OCI-LY1 (cell line): ENCODE data around the gene HMCN2.

Experiments used
- H2AFZ ChIP-seq: fragments of 200-600 bp; sonication (generic), shearing (Covaris generic); 2 replicates; pipeline ENCODE4 v1.6.0; 2014; ENCODE audit warnings: antibody characterized with exemption, mild to moderate bottlenecking, low read length
- H3F3A ChIP-seq: fragments of 200-600 bp; sonication (generic), shearing (Covaris generic); 2 replicates; pipeline ENCODE4 v1.6.0; 2014; ENCODE audit warnings: mild to moderate bottlenecking, antibody characterized with exemption, low read length, moderate library complexity; ENCODE audit not compliant: insufficient read depth
- H3K27ac ChIP-seq: fragments of 200-600 bp; sonication (generic); 2 replicates; pipeline ENCODE4 v1.5.1; 2014; ENCODE audit warnings: low read length, mixed run types, mild to moderate bottlenecking, low read depth; ENCODE audit not compliant: poor library complexity, severe bottlenecking
- H3K27me3 ChIP-seq: fragments of 200-600 bp; sonication (generic); 2 replicates; pipeline ENCODE4 v1.6.0; 2014; ENCODE audit warnings: antibody characterized with exemption, mild to moderate bottlenecking, low read length, moderate library complexity; ENCODE audit not compliant: insufficient read depth
- H3K36me3 ChIP-seq: fragments of 200-600 bp; sonication (generic); 2 replicates; pipeline ENCODE4 v1.6.1; 2014; ENCODE audit warnings: mild to moderate bottlenecking, antibody characterized with exemption, low read length, moderate library complexity, mixed read lengths; ENCODE audit not compliant: insufficient read depth
- H3K4me1 ChIP-seq: fragments of 200-600 bp; sonication (generic); 2 replicates; pipeline ENCODE4 v1.5.1; 2014; ENCODE audit warnings: mild to moderate bottlenecking, low read length, moderate library complexity; ENCODE audit not compliant: insufficient read depth, severe bottlenecking
- H3K4me2 ChIP-seq: fragments of 200-600 bp; sonication (generic), shearing (Covaris generic); 2 replicates; pipeline ENCODE4 v1.6.1; 2014; ENCODE audit warnings: low read length
- H3K4me3 ChIP-seq: fragments of 200-600 bp; sonication (generic); 2 replicates; pipeline ENCODE4 v1.5.1; 2014; ENCODE audit warnings: low read length, low read depth, mild to moderate bottlenecking, mixed read lengths; ENCODE audit not compliant: poor library complexity, severe bottlenecking
- H3K79me2 ChIP-seq: fragments of 200-600 bp; shearing (Covaris generic); 2 replicates; pipeline ENCODE4 v1.6.1; 2016; ENCODE audit warnings: mixed run types, low read length, mixed read lengths; ENCODE audit not compliant: insufficient read depth
- H3K9ac ChIP-seq: fragments of 200-600 bp; sonication (generic), shearing (Covaris generic); 2 replicates; pipeline ENCODE4 v1.6.1; 2014; ENCODE audit warnings: mild to moderate bottlenecking, low read length, mixed read lengths
- H3K9me2 ChIP-seq: fragments of 200-600 bp; sonication (generic), shearing (Covaris generic); 2 replicates; pipeline ENCODE4 v1.6.1; 2014; ENCODE audit warnings: low read depth, mild to moderate bottlenecking, low read length, mixed read lengths
- H3K9me3 ChIP-seq: fragments of 200-600 bp; shearing (Covaris generic); 2 replicates; pipeline ENCODE4 v1.6.1; 2014; ENCODE audit warnings: low read length, mixed read lengths
- H4K20me1 ChIP-seq: fragments of 200-600 bp; sonication (generic), shearing (Covaris generic); 2 replicates; pipeline ENCODE4 v1.6.0; 2016; ENCODE audit warnings: mild to moderate bottlenecking, low read length; ENCODE audit not compliant: insufficient read depth
- EZH2 ChIP-seq: fragments of 200-600 bp; sonication (generic), shearing (Covaris generic); IDR thresholded peaks from 2 replicates; pipeline ENCODE4 v1.8.0; 2017; ENCODE audit warnings: borderline replicate concordance, mixed run types, mild to moderate bottlenecking, antibody characterized with exemption, low read length, moderate library complexity, mixed read lengths
- TF ChIP-seq, protein P1 (sequence below): fragments of 200-600 bp; sonication (generic), shearing (Covaris generic); IDR thresholded peaks from 2 replicates; pipeline ENCODE4 v1.5.1; 2017; ENCODE audit warnings: mild to moderate bottlenecking, antibody characterized with exemption, low read length, moderate library complexity, mixed read lengths

The HMCN2 gene

DNA sequence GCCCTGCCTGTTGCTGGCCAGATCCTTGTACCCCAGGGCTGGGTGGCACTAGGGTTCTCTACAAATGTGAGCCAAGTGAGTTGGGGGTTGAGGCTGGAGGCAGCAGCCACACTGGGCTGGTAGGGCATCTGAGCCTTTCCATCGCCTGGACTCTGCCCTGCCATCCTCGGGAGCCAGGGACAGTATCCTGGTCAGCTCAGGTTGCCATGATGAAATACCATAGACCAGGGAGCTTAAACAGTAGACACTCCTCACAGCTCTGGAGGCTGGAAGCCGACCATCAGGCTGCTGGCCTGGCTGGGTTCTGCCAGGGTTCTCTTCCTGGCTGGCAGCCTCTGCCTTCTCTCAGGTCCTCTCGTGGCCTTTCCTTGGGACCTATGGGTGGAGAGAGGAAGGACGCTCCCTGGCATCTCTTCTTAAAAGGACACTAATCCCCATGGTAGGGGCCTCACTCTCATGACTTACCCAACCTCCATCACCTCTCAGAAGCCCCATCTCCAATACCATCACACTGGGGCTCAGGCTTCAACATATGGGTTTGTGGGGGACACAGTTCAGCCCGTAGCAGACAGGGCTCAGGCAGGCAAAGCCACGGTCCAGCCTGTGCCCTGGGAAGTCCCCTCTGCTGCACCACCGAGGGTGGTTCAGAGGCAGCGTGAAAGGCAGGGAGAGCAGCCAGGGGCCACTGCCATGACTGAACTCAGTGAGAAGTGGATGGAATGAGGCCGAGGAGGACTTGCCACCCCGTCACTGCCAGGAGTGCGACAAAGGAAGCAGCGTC is 50.1 kb downstream of the HMCN2 start:
- TF ChIP-seq EZH2, result no peak
- TF ChIP-seq, protein P1, sequence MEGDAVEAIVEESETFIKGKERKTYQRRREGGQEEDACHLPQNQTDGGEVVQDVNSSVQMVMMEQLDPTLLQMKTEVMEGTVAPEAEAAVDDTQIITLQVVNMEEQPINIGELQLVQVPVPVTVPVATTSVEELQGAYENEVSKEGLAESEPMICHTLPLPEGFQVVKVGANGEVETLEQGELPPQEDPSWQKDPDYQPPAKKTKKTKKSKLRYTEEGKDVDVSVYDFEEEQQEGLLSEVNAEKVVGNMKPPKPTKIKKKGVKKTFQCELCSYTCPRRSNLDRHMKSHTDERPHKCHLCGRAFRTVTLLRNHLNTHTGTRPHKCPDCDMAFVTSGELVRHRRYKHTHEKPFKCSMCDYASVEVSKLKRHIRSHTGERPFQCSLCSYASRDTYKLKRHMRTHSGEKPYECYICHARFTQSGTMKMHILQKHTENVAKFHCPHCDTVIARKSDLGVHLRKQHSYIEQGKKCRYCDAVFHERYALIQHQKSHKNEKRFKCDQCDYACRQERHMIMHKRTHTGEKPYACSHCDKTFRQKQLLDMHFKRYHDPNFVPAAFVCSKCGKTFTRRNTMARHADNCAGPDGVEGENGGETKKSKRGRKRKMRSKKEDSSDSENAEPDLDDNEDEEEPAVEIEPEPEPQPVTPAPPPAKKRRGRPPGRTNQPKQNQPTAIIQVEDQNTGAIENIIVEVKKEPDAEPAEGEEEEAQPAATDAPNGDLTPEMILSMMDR, result no peak

GRCh38 chr9:130316430-130316829 is 50.9 kb downstream of the HMCN2 start:
- H3K4me3 ChIP-seq, result no peak overlapping the region
- no peaks in the 10 kb centered on the region for H3K9me3 ChIP-seq
- no peak overlapping the region for H3K27ac ChIP-seq
- H3K4me2 ChIP-seq, result no peak overlapping the region
- no peaks in the 10 kb centered on the region for H3K36me3 ChIP-seq
- H2AFZ ChIP-seq, result no peak overlapping the region
- H3K4me1 ChIP-seq, result no peaks in the 10 kb centered on the region
- TF ChIP-seq, protein P1, result no peak
- no peak for TF ChIP-seq EZH2
- no peaks in the 10 kb centered on the region for H3F3A ChIP-seq
- no peak overlapping the region for H3K9ac ChIP-seq
- H3K79me2 ChIP-seq, result no peaks in the 10 kb centered on the region
- H3K27me3 ChIP-seq, result peaks cover 7% of the 10 kb centered on the region; the same call in 1 of the 2 replicates
- no peaks in the 10 kb centered on the region for H3K9me2 ChIP-seq
- H4K20me1 ChIP-seq, result no peaks in the 10 kb centered on the region

More for the DNA sequence above, 50.1 kb downstream of the HMCN2 start:
- no peak overlapping the region for H3K9ac ChIP-seq
- no peak overlapping the region for H3K4me3 ChIP-seq
- peaks cover under 1% of the 10 kb centered on the region; the same call in 1 of the 2 replicates for H3K27me3 ChIP-seq
- no peaks in the 10 kb centered on the region for H3K36me3 ChIP-seq
- H2AFZ ChIP-seq, result no peak overlapping the region
- no peaks in the 10 kb centered on the region for H4K20me1 ChIP-seq
- no peaks in the 10 kb centered on the region for H3F3A ChIP-seq
- no peaks in the 10 kb centered on the region for H3K4me1 ChIP-seq
- H3K9me3 ChIP-seq, result no peaks in the 10 kb centered on the region
- H3K9me2 ChIP-seq, result no peaks in the 10 kb centered on the region
- H3K79me2 ChIP-seq, result no peaks in the 10 kb centered on the region
- no peak overlapping the region for H3K4me2 ChIP-seq
- H3K27ac ChIP-seq, result no peak overlapping the region

DNA sequence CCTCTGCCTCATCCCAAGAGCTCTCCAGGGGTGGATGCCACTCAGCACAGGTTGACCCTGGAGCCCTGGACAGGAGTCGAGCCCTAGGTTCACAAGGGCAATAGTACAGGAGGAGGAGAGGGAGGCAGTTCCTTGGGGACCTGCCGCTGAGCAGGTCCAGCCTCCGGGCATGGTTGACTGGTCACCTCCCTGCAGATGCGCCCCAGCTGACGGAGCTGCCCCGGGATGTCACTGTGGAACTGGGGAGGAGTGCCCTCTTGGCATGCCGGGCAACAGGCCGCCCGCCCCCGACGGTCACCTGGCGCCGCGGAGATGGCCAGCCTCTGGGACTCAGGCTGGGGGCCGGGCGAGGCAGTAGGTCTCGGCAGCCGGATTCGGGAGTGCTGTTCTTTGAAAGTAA is 53.7 kb downstream of the HMCN2 start:
- Histone ChIP-seq H3F3A (no peaks in the 10 kb centered on the region), H3K36me3 (no peaks in the 10 kb centered on the region), H3K4me1 (no peaks in the 10 kb centered on the region), H3K27me3 (peaks cover 7% of the 10 kb centered on the region; the same call in 1 of the 2 replicates), H2AFZ (no peak overlapping the region), H3K4me3 (no peak overlapping the region), H4K20me1 (no peaks in the 10 kb centered on the region), H3K9me2 (no peaks in the 10 kb centered on the region), H3K79me2 (no peaks in the 10 kb centered on the region), H3K4me2 (no peak overlapping the region), H3K9me3 (no peaks in the 10 kb centered on the region), H3K9ac (no peak overlapping the region), H3K27ac (no peak overlapping the region)
- TF ChIP-seq, protein P1, result no peak
- no peak for TF ChIP-seq EZH2
